DOHH2 (cell line): Measurements from ENCODE around the gene CDC42EP1.

Experiments used
- H3F3A ChIP-seq: fragments of 200-600 bp; sonication (generic), shearing (Covaris generic); 2 replicates; pipeline ENCODE4 v1.6.0; 2016; ENCODE audit warnings: antibody characterized with exemption, mild to moderate bottlenecking; ENCODE audit not compliant: control insufficient read depth, insufficient read depth
- H3K27ac ChIP-seq: fragments of 200-600 bp; sonication (generic); 2 replicates; pipeline ENCODE4 v1.5.1; 2014; ENCODE audit warnings: low read depth, mild to moderate bottlenecking, low read length, moderate library complexity
- H3K27me3 ChIP-seq: fragments of 200-600 bp; sonication (generic); 2 replicates; pipeline ENCODE4 v1.6.1; 2014; ENCODE audit warnings: mild to moderate bottlenecking, low read length, mixed read lengths; ENCODE audit not compliant: control insufficient read depth
- H3K36me3 ChIP-seq: fragments of 200-600 bp; sonication (generic); 2 replicates; pipeline ENCODE4 v1.6.1; 2014; ENCODE audit warnings: mild to moderate bottlenecking, low read length, moderate library complexity, mixed read lengths; ENCODE audit not compliant: control insufficient read depth
- H3K4me1 ChIP-seq: fragments of 200-600 bp; sonication (generic); 2 replicates; pipeline ENCODE4 v1.6.1; 2014; ENCODE audit warnings: mild to moderate bottlenecking, low read length, mixed read lengths; ENCODE audit not compliant: control insufficient read depth
- H3K4me2 ChIP-seq: fragments of 200-600 bp; sonication (generic); 2 replicates; pipeline ENCODE4 v1.6.0; 2014; ENCODE audit warnings: mild to moderate bottlenecking, low read length, moderate library complexity
- H3K4me3 ChIP-seq: fragments of 200-600 bp; sonication (generic); 2 replicates; pipeline ENCODE4 v1.5.1; 2014; ENCODE audit warnings: mild to moderate bottlenecking, low read length, mixed read lengths
- H3K79me2 ChIP-seq: fragments of 200-600 bp; sonication (generic); 2 replicates; pipeline ENCODE4 v1.6.1; 2014; ENCODE audit warnings: mild to moderate bottlenecking, low read length, mixed read lengths; ENCODE audit not compliant: control insufficient read depth
- H3K9me2 ChIP-seq: fragments of 200-600 bp; sonication (generic); replicated peaks from 2 replicates; pipeline ENCODE4 v1.6.1; 2014; ENCODE audit warnings: mild to moderate bottlenecking, low read length, mixed read lengths; ENCODE audit not compliant: control insufficient read depth
- H3K9me3 ChIP-seq: fragments of 200-600 bp; sonication (generic); 2 replicates; pipeline ENCODE4 v1.6.1; 2014; ENCODE audit warnings: antibody characterized with exemption, low read length, mixed read lengths; ENCODE audit not compliant: control insufficient read depth, insufficient read depth
- H4K20me1 ChIP-seq: fragments of 200-600 bp; sonication (generic); 2 replicates; pipeline ENCODE4 v1.6.0; 2014; ENCODE audit warnings: low read depth, mild to moderate bottlenecking, antibody characterized with exemption, low read length, moderate library complexity; ENCODE audit not compliant: control insufficient read depth, insufficient read depth
- EZH2phosphoT487 ChIP-seq: fragments of 200-600 bp; sonication (generic); IDR thresholded peaks from 2 replicates; pipeline ENCODE4 v1.6.1; 2017; ENCODE audit warnings: borderline replicate concordance, mild to moderate bottlenecking, antibody characterized with exemption, low read length, moderate library complexity, mixed read lengths
- TF ChIP-seq, protein P1 (sequence below): fragments of 200-600 bp; sonication (generic); IDR thresholded peaks from one replicate; pipeline ENCODE4 v1.5.1; 2014; ENCODE audit warnings: antibody characterized with exemption, mild to moderate bottlenecking, low read depth, low read length; ENCODE audit not compliant: poor library complexity, severe bottlenecking

The CDC42EP1 gene

DNA sequence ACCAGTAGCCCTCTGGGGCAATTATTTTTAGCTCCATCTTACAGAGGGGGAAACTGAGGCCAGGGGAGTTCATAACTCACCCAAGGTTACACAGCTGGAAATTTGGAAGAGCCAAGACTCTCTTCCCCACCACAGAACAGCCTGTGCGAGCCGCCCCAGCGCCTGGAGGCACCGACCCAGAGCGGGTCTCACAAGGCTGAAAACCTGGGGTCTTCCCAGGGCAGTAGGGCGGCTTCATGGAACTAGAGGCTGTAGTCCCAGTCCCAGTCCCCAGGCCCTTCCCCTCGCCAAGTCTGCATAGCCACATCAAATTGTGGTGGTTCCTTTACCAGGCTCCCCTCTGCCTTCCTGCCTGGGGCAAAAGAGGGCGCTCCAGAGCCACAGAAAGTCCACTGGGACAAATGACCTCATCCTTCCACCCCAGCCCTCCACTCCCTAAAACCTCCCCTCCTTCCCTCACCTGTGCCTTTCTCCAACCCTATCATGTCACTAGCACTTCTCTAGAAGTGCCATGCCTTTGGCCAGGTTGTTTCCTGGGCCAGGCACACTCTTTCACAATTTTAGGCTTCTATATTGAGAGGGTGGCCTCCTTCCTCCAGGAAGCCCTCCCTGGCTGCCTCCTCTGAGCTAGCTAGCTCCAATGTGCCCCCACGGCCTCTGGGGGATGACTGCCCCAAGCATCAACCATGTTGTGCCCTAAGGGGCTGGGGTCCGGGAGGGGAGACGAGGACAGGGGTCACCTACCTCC, 15.2 kb upstream of the CDC42EP1 start:
- Histone ChIP-seq H3K9me3 (no peaks in the 10 kb centered on the region), H3K4me3 (no peak overlapping the region), H3K27me3 (peaks cover 19% of the 10 kb centered on the region), H3K4me2 (no peak overlapping the region), H3K4me1 (peaks cover 9% of the 10 kb centered on the region), H3K9me2 (no peaks in the 10 kb centered on the region), H4K20me1 (peaks cover 2% of the 10 kb centered on the region; the same call in 1 of the 2 replicates), H3K79me2 (no peaks in the 10 kb centered on the region), H3K36me3 (no peaks in the 10 kb centered on the region), H3K27ac (no peak overlapping the region), H3F3A (no peaks in the 10 kb centered on the region)
- TF ChIP-seq, protein P1, sequence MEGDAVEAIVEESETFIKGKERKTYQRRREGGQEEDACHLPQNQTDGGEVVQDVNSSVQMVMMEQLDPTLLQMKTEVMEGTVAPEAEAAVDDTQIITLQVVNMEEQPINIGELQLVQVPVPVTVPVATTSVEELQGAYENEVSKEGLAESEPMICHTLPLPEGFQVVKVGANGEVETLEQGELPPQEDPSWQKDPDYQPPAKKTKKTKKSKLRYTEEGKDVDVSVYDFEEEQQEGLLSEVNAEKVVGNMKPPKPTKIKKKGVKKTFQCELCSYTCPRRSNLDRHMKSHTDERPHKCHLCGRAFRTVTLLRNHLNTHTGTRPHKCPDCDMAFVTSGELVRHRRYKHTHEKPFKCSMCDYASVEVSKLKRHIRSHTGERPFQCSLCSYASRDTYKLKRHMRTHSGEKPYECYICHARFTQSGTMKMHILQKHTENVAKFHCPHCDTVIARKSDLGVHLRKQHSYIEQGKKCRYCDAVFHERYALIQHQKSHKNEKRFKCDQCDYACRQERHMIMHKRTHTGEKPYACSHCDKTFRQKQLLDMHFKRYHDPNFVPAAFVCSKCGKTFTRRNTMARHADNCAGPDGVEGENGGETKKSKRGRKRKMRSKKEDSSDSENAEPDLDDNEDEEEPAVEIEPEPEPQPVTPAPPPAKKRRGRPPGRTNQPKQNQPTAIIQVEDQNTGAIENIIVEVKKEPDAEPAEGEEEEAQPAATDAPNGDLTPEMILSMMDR = peak; percentile 78
- no peak for TF ChIP-seq EZH2phosphoT487

- no peak for TF ChIP-seq EZH2phosphoT487
- TF ChIP-seq, protein P1 = no peak
Measured at GRCh38 chr22:37545703-37546436, 14.4 kb upstream of the CDC42EP1 start.

DNA sequence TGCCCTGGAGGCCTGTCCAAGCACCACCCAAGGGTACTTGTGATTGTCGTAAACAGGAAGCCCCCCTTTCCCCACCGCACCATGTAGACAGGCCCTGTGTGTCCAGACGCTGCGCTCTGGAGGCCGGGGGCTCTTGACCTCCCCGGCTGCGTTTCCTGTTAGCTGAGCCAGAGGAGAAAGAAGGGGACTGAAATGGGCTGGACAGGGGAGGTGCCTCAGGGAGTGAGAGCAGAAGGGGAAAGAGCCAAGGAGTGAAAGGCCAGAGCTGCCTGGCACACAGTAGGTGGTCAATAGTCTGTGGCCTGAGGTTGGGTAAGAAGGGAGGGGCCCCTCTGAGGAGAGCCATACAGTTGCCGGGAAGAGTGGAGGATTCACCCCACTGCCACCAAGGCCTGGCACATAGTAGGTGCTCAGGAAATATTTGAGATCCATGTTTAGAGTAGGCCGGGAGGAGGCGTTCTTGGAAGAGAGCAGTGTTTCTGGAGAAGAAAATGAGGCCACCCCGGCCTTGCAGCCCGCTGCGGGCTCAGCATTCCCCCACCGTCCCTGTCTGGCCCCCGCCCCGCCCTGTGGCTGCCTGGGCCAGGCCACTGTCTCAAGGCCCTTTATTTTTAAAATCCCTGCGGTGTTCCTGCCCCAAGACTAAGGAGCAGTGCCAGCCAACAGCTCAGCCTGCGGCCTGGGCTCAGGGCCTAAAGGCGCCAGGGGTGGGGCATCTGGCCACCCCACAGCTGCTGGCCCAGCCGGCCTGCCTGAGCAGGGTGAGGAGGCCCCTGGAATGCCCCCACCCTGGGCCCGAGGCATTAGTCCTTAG, 13.6 kb upstream of the CDC42EP1 start:
- H3K36me3 ChIP-seq = no peaks in the 10 kb centered on the region

More at GRCh38 chr22:37545703-37546436, 14.4 kb upstream of the CDC42EP1 start:
- no peak overlapping the region for H3K4me3 ChIP-seq
- H3K27me3 ChIP-seq = peaks cover 11% of the 10 kb centered on the region
- no peaks in the 10 kb centered on the region for H4K20me1 ChIP-seq
- H3K4me2 ChIP-seq = no peak overlapping the region
- peaks cover 9% of the 10 kb centered on the region for H3K4me1 ChIP-seq
- H3K36me3 ChIP-seq = no peaks in the 10 kb centered on the region
- no peaks in the 10 kb centered on the region for H3K79me2 ChIP-seq
- no peaks in the 10 kb centered on the region for H3K9me3 ChIP-seq
- H3K27ac ChIP-seq = no peak overlapping the region
- no peaks in the 10 kb centered on the region for H3K9me2 ChIP-seq
- H3F3A ChIP-seq = no peaks in the 10 kb centered on the region

More for the DNA sequence above, 13.6 kb upstream of the CDC42EP1 start:
- Histone ChIP-seq H4K20me1 (no peaks in the 10 kb centered on the region), H3K4me2 (no peak overlapping the region), H3K27me3 (peaks cover 16% of the 10 kb centered on the region), H3K79me2 (no peaks in the 10 kb centered on the region), H3K9me3 (no peaks in the 10 kb centered on the region), H3K9me2 (no peaks in the 10 kb centered on the region), H3K4me3 (no peak overlapping the region), H3K27ac (no peak overlapping the region), H3F3A (no peaks in the 10 kb centered on the region), H3K4me1 (peaks cover 6% of the 10 kb centered on the region)
- TF ChIP-seq, protein P1 = no peak
- no peak for TF ChIP-seq EZH2phosphoT487
